IPS-20b (cell line): ENCODE results near the gene PLCB3.

Source experiments
- H3K27ac ChIP-seq: one replicate; pipeline ENCODE4 v1.5.1; 2013; ENCODE audit warnings: low read length
- H3K27me3 ChIP-seq: 2 replicates; pipeline ENCODE4 v1.6.1; 2013; ENCODE audit warnings: mild to moderate bottlenecking, low read length, inconsistent platforms; ENCODE audit not compliant: insufficient read depth
- H3K36me3 ChIP-seq: 2 replicates; pipeline ENCODE4 v1.6.1; 2013; ENCODE audit warnings: low read depth, mild to moderate bottlenecking, inconsistent platforms, low read length, moderate library complexity; ENCODE audit not compliant: insufficient read depth
- H3K4me1 ChIP-seq: 2 replicates; pipeline ENCODE4 v1.6.1; 2013; ENCODE audit warnings: mild to moderate bottlenecking, control low read depth, inconsistent platforms, low read length, moderate library complexity; ENCODE audit not compliant: insufficient read depth
- H3K4me3 ChIP-seq: 2 replicates; pipeline ENCODE4 v1.5.1; 2013; ENCODE audit warnings: mild to moderate bottlenecking, low read length, inconsistent platforms
- H3K9ac ChIP-seq: 2 replicates; pipeline ENCODE4 v1.6.1; 2013; ENCODE audit warnings: low read depth, mild to moderate bottlenecking, inconsistent platforms, low read length, moderate library complexity
- H3K9me3 ChIP-seq: 2 replicates; pipeline ENCODE4 v1.6.1; 2013; ENCODE audit warnings: mild to moderate bottlenecking, low read depth, low read length, inconsistent platforms; ENCODE audit not compliant: insufficient read depth

PLCB3 gene

DNA sequence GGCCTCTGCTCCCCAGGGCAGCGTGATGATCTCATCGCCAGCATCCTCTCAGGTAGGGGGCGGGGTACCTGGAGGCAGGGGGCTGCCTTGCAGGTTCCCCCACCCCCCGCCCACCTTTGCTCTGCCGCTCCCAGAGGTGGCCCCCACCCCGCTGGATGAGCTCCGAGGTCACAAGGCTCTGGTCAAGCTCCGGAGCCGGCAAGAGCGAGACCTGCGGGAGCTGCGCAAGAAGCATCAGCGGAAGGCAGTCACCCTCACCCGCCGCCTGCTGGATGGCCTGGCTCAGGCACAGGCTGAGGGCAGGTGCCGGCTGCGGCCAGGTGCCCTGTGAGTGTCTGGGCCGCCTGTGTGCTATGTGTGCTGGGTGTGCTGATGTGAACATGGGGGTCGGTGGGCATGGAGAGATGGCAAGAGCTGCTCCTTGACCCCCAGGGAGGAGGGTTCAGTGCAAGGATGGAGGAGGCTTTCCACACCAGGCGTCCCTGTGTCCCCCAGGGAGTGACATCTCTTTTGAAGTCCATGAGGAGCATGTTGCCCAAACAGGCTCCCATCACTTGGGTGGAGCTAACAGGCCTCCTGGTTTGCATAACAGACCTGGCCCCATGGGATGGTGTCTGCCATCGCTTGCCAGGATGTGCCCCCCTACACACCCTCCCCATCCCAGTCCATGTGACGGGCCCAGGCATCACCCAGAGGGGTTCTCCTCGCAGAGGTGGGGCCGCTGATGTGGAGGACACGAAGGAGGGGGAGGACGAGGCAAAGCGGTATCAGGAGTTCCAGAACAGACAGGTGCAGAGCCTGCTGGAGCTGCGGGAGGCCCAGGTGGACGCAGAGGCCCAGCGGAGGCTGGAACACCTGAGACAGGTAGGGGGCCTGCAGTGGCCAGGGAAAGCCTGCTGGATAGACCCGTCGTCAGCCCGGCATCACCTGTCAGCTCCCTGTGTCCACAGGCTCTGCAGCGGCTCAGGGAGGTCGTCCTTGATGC, 14.1 kb downstream of the PLCB3 start:
- no peak overlapping the region for H3K27ac ChIP-seq
- H3K4me3 ChIP-seq: no peak overlapping the region
- no peak overlapping the region for H3K9ac ChIP-seq
- H3K27me3 ChIP-seq: no peaks in the 10 kb centered on the region
- no peaks in the 10 kb centered on the region for H3K9me3 ChIP-seq
- peaks cover 7% of the 10 kb centered on the region for H3K4me1 ChIP-seq
- H3K36me3 ChIP-seq: peaks cover 64% of the 10 kb centered on the region

- Histone ChIP-seq H3K9me3 (no peaks in the 10 kb centered on the region), H3K27ac (no peak overlapping the region), H3K4me1 (peaks cover 7% of the 10 kb centered on the region), H3K9ac (no peak overlapping the region), H3K36me3 (peaks cover 56% of the 10 kb centered on the region), H3K4me3 (no peak overlapping the region), H3K27me3 (no peaks in the 10 kb centered on the region)
These were observed 15.0 kb downstream of the PLCB3 start for GRCh38 chr11:64266339-64266738.

DNA sequence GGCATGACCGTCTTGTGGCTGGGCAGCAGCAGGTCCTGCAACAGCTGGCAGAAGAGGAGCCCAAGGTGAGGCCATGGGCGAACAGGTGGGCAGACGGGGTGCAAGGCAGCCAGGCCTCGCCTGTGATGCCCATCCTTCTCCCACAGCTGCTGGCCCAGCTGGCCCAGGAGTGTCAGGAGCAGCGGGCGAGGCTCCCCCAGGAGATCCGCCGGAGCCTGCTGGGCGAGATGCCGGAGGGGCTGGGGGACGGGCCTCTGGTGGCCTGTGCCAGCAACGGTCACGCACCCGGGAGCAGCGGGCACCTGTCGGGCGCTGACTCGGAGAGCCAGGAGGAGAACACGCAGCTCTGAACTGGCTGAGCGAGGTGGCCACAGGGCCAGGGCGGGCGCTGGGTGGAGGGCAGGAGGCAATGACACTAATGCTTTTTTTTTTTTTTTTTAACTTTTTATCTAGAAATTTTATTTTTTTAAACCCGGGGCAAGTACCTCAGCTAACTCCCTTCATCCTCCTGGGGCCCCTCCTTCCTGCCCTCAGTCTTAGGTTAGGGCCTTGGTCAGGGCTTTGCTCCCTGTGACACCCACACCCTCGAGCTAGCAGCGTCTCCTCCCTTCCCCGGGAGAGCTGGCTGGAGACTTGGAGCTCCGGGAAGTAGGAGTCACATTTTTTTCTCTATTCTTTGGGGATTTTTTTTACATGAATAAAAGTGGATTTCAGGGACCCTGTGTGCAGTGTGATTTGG, 16.0 kb downstream of the PLCB3 start:
- Histone ChIP-seq H3K4me1 (peaks cover 7% of the 10 kb centered on the region), H3K4me3 (no peak overlapping the region), H3K9me3 (no peaks in the 10 kb centered on the region), H3K36me3 (peaks cover 45% of the 10 kb centered on the region), H3K27ac (no peak overlapping the region), H3K27me3 (no peaks in the 10 kb centered on the region), H3K9ac (no peak overlapping the region)

GRCh38 chr11:64268025-64268892, 16.9 kb downstream of the PLCB3 start:
- peak overlapping the region; percentile 81 for H3K4me3 ChIP-seq
- H3K4me1 ChIP-seq: peaks cover 6% of the 10 kb centered on the region
- H3K9me3 ChIP-seq: no peaks in the 10 kb centered on the region
- peaks cover 36% of the 10 kb centered on the region for H3K36me3 ChIP-seq
- no peaks in the 10 kb centered on the region for H3K27me3 ChIP-seq
- H3K9ac ChIP-seq: peak overlapping the region; percentile 90; the same call in 1 of the 2 replicates
- peak overlapping the region; percentile 25 for H3K27ac ChIP-seq

- peaks cover 3% of the 10 kb centered on the region for H3K4me1 ChIP-seq
These were observed 17.7 kb downstream of the PLCB3 start for GRCh38 chr11:64268893-64269539.

GRCh38 chr11:64269540-64270220, 18.4 kb downstream of the PLCB3 start:
- H3K27ac ChIP-seq: peak overlapping the region; percentile 25
- peak overlapping the region; percentile 90 for H3K9ac ChIP-seq
- H3K36me3 ChIP-seq: peaks cover 22% of the 10 kb centered on the region
- no peaks in the 10 kb centered on the region for H3K9me3 ChIP-seq
- H3K4me3 ChIP-seq: peak overlapping the region; percentile 81
- H3K4me1 ChIP-seq: peaks cover 3% of the 10 kb centered on the region
- no peaks in the 10 kb centered on the region for H3K27me3 ChIP-seq

More at GRCh38 chr11:64268893-64269539, 17.7 kb downstream of the PLCB3 start:
- Histone ChIP-seq H3K9ac (peak overlapping the region; percentile 90), H3K36me3 (peaks cover 29% of the 10 kb centered on the region), H3K27me3 (no peaks in the 10 kb centered on the region), H3K27ac (peak overlapping the region; percentile 25), H3K4me3 (peak overlapping the region; percentile 81), H3K9me3 (no peaks in the 10 kb centered on the region)

GRCh38 chr11:64275031-64275800, 23.9 kb downstream of the PLCB3 start:
- Histone ChIP-seq H3K9me3 (no peaks in the 10 kb centered on the region), H3K27me3 (no peaks in the 10 kb centered on the region), H3K4me1 (peaks cover 6% of the 10 kb centered on the region; the same call in 1 of the 2 replicates), H3K27ac (no peak overlapping the region), H3K4me3 (no peak overlapping the region), H3K9ac (no peak overlapping the region), H3K36me3 (peaks cover 6% of the 10 kb centered on the region; the same call in 1 of the 2 replicates)

DNA sequence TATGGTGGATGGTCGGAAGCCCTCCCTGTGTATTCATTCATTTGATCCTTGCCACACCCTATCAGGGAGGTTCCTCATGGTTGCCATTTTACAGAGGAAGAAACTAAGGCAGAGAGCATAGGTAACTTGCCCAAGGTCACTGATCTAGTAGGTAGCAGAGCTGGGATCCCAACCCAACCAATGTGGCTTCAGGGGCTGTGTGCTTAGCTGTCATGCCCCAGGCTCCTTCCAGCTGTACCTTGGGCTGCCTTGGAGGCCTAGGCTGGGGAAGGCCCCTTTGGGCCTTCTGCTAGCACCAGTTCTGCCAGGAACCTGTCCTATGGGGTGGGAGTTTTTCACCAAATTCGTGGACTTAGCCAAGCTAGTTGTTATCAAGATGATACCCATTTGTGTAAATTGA, 24.5 kb downstream of the PLCB3 start:
- Histone ChIP-seq H3K9me3 (no peaks in the 10 kb centered on the region), H3K27me3 (no peaks in the 10 kb centered on the region), H3K4me1 (peaks cover 6% of the 10 kb centered on the region; the same call in 1 of the 2 replicates), H3K36me3 (peaks cover 6% of the 10 kb centered on the region; the same call in 1 of the 2 replicates), H3K9ac (no peak overlapping the region), H3K27ac (no peak overlapping the region), H3K4me3 (no peak overlapping the region)

- peaks cover 6% of the 10 kb centered on the region; the same call in 1 of the 2 replicates for H3K4me1 ChIP-seq
- H3K36me3 ChIP-seq: peaks cover 6% of the 10 kb centered on the region; the same call in 1 of the 2 replicates
- H3K27ac ChIP-seq: no peak overlapping the region
- H3K9ac ChIP-seq: no peak overlapping the region
- no peaks in the 10 kb centered on the region for H3K9me3 ChIP-seq
- H3K4me3 ChIP-seq: no peak overlapping the region
- no peaks in the 10 kb centered on the region for H3K27me3 ChIP-seq
These were observed 25.5 kb downstream of the PLCB3 start for GRCh38 chr11:64276653-64277431.
